Kidney (tissue), 14 donors: ENCODE results near the gene ATAD1. TPM values are rescaled to one million over a fixed set of nuclear protein-coding genes. Genes with fewer than 3 reads are reported as not detected.
"Not testable (repeated sequence)": the region's sequence is repeated elsewhere in the genome, so short reads cannot be mapped to it uniquely, and the experiment has no call there.

ENCODE experiments used
- DNase-seq, 5 donors: peaks; one replicate each; pipeline ENCODE4 v3.0.0-alpha.2; 2013 to 2020
- FAIRE-seq: peaks from 2 replicates; lab custom pipeline; 2012; peaks lifted over from hg19 to GRCh38; lab: Jason Lieb, UNC
- H3K27ac ChIP-seq, 2 donors: one replicate each; pipeline ENCODE4 v1.7.0; 2013; ENCODE audit warnings: low read depth in 2 of 2, low read length in 2 of 2, inconsistent platforms in 1 of 2
- H3K27me3 ChIP-seq: one replicate; pipeline ENCODE4 v1.7.1; 2013; ENCODE audit warnings: low read length, inconsistent platforms; ENCODE audit not compliant: control insufficient read depth, insufficient read depth
- H3K36me3 ChIP-seq, 3 donors: one replicate each; pipeline versions ENCODE4 v1.7.0 to v1.7.1; 2013; ENCODE audit warnings: low read length in 3 of 3, control low read depth in 1 of 3, inconsistent platforms in 1 of 3; ENCODE audit not compliant: insufficient read depth in 3 of 3, control insufficient read depth in 2 of 3
- H3K4me1 ChIP-seq, 3 donors: one replicate each; pipeline versions ENCODE4 v1.7.0 to v1.7.1; 2013; ENCODE audit warnings: low read length in 3 of 3, inconsistent platforms in 1 of 3, low read depth in 1 of 3; ENCODE audit not compliant: control insufficient read depth in 2 of 3, insufficient read depth in 2 of 3
- H3K4me3 ChIP-seq, 3 donors: one replicate each; pipeline versions ENCODE4 v1.7.0 to v1.8.1; 2013; ENCODE audit warnings: low read length in 3 of 3, control low read depth in 1 of 3, inconsistent platforms in 1 of 3
- H3K9ac ChIP-seq, 3 donors: one replicate each; pipeline versions ENCODE4 v1.7.0 to v1.7.1; 2013; ENCODE audit warnings: low read length in 3 of 3, control low read depth in 1 of 3, inconsistent platforms in 1 of 3
- H3K9me3 ChIP-seq, 3 donors: one replicate each; pipeline versions ENCODE4 v1.7.0 to v1.7.1; 2013; ENCODE audit warnings: low read length in 3 of 3, control low read depth in 1 of 3, inconsistent platforms in 1 of 3; ENCODE audit not compliant: control insufficient read depth in 2 of 3, insufficient read depth in 1 of 3
- intact Hi-C: fragments of 100-400 bp; cut with DNase I; formaldehyde crosslinking; loops from one replicate; pipeline ENCODE4 v1.11.1; 2022
- polyA plus RNA-seq: library from polyadenylated mRNA; stranded (reverse); fragments of 350-450 nt; fragmentation: Illumina TruSeq; extraction: RNeasy Lipid Tissue Mini Kit (QIAGEN cat#74804); gene quantifications from one replicate; pipeline ENCODE4 v1.2.3, GENCODE V29; 2014; ENCODE audit warnings: low read depth, low replicate concordance; ENCODE audit not compliant: insufficient read depth
- total RNA-seq: library from RNA; stranded (reverse); fragmentation: NEBNext Ultra II Directional; extraction: Animal tissue kit (Norgen Biotek cat#: 25700); gene quantifications from one replicate; pipeline ENCODE4 v1.2.1, GENCODE V29; 2021
- TF ChIP-seq, protein P1 (sequence below): IDR thresholded peaks from 3 replicates; pipeline ENCODE4 v1.5.1; 2012; ENCODE audit warnings: mild to moderate bottlenecking, moderate library complexity, borderline replicate concordance; ENCODE audit not compliant: insufficient read depth; ENCODE audit errors: extremely low read depth
- donor health status: control.
- donor health status: control.
- donor health status: control.
- donor health status: control.
- donor health status: control.
- donor health status: DM: yes; HTN: yes; CAD: no.
- donor health status: Normal renal cell carcinoma (clear cell type).

ATAD1 gene
- total and polyA plus RNA-seq, 2 donors from 2014 or later: 22.0 to 57.3 TPM

DNA sequence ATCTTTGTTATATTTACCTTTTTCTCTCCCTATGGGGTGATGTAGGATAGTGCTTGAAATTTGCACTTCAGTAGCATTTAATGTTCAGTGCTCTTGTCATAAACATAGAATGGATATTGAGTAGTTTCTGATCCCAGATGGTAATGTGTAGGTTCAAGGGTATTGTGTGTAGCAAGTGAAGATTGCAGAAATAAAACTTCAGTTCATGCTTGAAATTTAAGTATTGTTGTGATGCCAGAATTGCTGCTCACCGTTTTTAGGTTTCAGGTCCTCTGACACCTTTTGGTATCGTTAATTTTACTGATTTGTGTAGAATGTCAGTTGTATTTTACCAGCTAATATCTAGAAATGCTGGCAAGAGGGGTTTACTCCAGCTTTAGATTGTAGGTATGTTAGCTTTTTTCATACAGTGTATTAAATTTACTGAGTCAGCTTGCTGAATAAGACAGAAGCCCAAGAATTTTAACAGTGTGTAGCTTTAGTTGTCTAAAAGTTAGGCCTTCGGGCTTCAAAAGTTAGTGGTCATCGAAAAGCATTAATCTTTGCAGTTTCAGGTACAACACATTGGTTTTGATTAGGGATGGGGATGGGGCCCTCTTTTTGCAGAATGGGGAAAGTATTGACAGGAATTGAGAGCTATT is 47.3 kb upstream of the ATAD1 start:
- DNase-seq: peak in 2 of 5 donors; percentile 20 to 52
- intact Hi-C loops: no loop called here
- peak overlapping the region; percentile 26 to 85 for H3K27ac ChIP-seq

DNA sequence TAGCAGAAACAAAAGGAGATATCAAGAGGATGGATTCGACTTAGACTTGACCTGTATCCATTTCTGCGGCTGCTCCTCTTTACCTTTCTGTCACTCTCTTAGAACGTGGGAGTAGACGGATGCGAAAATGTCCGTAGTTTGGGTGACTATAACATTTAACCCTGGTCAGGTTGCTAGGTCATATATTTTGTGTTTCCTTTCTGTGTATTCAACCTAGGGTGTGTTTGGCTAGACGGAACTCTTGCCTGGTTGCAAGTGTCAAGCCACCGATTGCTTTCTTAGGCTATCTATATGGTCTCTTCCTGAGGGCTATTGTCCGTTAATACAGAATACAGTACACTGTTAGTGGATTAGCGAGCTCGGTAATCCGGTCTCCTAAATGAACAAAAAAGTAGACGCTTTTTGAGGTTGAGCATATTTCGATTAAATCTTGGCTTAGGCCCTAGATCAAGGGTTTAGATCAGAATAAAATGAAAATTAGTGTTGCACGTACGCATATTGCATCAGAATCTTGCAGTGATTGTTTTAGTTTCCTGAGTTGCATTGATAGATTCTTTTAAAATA is 46.6 kb upstream of the ATAD1 start:
- intact Hi-C loops: no loop called here

More for the DNA sequence above, 47.3 kb upstream of the ATAD1 start:
- FAIRE-seq: no peak
- H3K4me1 ChIP-seq: peaks cover 0 to 12% (median 6%) of the 10 kb centered on the region in 3 donors
- H3K36me3 ChIP-seq: no peaks in the 10 kb centered on the region
- peak overlapping the region; percentile 77 to 94 (median 87) for H3K9ac ChIP-seq
- TF ChIP-seq, protein P1, sequence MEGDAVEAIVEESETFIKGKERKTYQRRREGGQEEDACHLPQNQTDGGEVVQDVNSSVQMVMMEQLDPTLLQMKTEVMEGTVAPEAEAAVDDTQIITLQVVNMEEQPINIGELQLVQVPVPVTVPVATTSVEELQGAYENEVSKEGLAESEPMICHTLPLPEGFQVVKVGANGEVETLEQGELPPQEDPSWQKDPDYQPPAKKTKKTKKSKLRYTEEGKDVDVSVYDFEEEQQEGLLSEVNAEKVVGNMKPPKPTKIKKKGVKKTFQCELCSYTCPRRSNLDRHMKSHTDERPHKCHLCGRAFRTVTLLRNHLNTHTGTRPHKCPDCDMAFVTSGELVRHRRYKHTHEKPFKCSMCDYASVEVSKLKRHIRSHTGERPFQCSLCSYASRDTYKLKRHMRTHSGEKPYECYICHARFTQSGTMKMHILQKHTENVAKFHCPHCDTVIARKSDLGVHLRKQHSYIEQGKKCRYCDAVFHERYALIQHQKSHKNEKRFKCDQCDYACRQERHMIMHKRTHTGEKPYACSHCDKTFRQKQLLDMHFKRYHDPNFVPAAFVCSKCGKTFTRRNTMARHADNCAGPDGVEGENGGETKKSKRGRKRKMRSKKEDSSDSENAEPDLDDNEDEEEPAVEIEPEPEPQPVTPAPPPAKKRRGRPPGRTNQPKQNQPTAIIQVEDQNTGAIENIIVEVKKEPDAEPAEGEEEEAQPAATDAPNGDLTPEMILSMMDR: no peak
- H3K27me3 ChIP-seq: no peaks in the 10 kb centered on the region
- H3K4me3 ChIP-seq: peak overlapping the region; percentile 97 to 99 (median 97)
- no peaks in the 10 kb centered on the region for H3K9me3 ChIP-seq

DNA sequence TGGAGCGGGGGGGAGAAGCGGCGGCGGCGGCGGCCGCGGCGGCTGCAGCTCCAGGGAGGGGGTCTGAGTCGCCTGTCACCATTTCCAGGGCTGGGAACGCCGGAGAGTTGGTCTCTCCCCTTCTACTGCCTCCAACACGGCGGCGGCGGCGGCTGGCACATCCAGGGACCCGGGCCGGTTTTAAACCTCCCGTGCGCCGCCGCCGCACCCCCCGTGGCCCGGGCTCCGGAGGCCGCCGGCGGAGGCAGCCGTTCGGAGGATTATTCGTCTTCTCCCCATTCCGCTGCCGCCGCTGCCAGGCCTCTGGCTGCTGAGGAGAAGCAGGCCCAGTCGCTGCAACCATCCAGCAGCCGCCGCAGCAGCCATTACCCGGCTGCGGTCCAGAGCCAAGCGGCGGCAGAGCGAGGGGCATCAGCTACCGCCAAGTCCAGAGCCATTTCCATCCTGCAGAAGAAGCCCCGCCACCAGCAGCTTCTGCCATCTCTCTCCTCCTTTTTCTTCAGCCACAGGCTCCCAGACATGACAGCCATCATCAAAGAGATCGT is 46.0 kb upstream of the ATAD1 start:
- Histone ChIP-seq H3K27ac (peak overlapping the region; percentile 92 to 96), H3K9ac (peak overlapping the region; percentile 77 to 94 (median 87)), H3K4me3 (peak overlapping the region; percentile 97 to 99 (median 97)), H3K4me1 (peaks cover 0 to 11% (median 6%) of the 10 kb centered on the region in 3 donors)
- intact Hi-C loops, FAIRE-seq, H3K9me3 ChIP-seq, H3K27me3 ChIP-seq, H3K36me3 ChIP-seq: not testable (repeated sequence)
- peak in 3 of 5 donors; percentile 55 to 81 (median 65) for DNase-seq

More for the DNA sequence above, 46.6 kb upstream of the ATAD1 start:
- Histone ChIP-seq H3K36me3 (no peaks in the 10 kb centered on the region), H3K9ac (peak overlapping the region; percentile 77 to 94 (median 87)), H3K9me3 (no peaks in the 10 kb centered on the region), H3K4me1 (peaks cover 0 to 11% (median 6%) of the 10 kb centered on the region in 3 donors), H3K4me3 (peak overlapping the region; percentile 97 to 99 (median 97)), H3K27ac (peak overlapping the region; percentile 85 to 92), H3K27me3 (no peaks in the 10 kb centered on the region)
- TF ChIP-seq, protein P1: no peak
- DNase-seq (peak in 2 of 5 donors; percentile 65 to 73), FAIRE-seq (no peak)
